Body of pancreas (tissue), 4 donors: Measurements from ENCODE around the gene ZNF804B. TPM values are rescaled to one million over a fixed set of nuclear protein-coding genes. Genes with fewer than 3 reads are reported as not detected.
A peak's percentile ranks its signal among the peaks of the same experiment; 100 is the strongest.

Experiments
- ATAC-seq: fragments of 150-250 bp; one replicate; pipeline ENCODE4 v1.9.1; 2016
- DNase-seq, 4 donors: peaks; one replicate each; pipeline ENCODE4 v3.0.0-alpha.2; 2019
- H3K27ac ChIP-seq, 4 donors: fragments of 200-600 bp; sonication (generic); 1 replicate in 3 of 4; 2 replicates in 1 of 4; pipeline versions ENCODE4 v1.5.1 to v1.6.1; 2016 to 2019; ENCODE audit warnings: mild to moderate bottlenecking in 1 of 4, mixed read lengths in 1 of 4, moderate library complexity in 1 of 4
- H3K27me3 ChIP-seq, 2 donors: fragments of 200-600 bp; sonication (generic); one replicate each; pipeline ENCODE4 v1.6.0; 2016; ENCODE audit warnings: mild to moderate bottlenecking in 1 of 2
- H3K36me3 ChIP-seq, 2 donors: fragments of 200-600 bp; sonication (generic); replicated peaks in 1 of 2; 2 replicates each; pipeline ENCODE4 v1.5.1; 2016; ENCODE audit warnings: low read depth in 2 of 2; ENCODE audit not compliant: insufficient read depth in 1 of 2
- H3K4me1 ChIP-seq: fragments of 200-600 bp; sonication (generic); one replicate; pipeline ENCODE4 v1.6.0; 2016
- H3K4me3 ChIP-seq, 2 donors: fragments of 200-600 bp; sonication (generic); 1 replicate in 1 of 2; 2 replicates in 1 of 2; pipeline ENCODE4 v1.5.1; 2016 to 2019
- H3K9me3 ChIP-seq, 3 donors: fragments of 200-600 bp; sonication (generic); 1 replicate in 2 of 3; 2 replicates in 1 of 3; pipeline ENCODE4 v1.5.1; 2016
- POLR2A ChIP-seq, 3 donors: fragments of 450-650 bp; IDR thresholded peaks; one replicate each; pipeline ENCODE4 v1.6.1; 2016; ENCODE audit warnings: antibody characterized with exemption in 3 of 3, mild to moderate bottlenecking in 2 of 3
- WGBS, 2 donors: methylation state at CpG; one replicate each; pipeline ENCODE4 v1.1.5; 2017; 5-methylcytosine and 5-hydroxymethylcytosine counted together
- intact Hi-C: fragments of 100-400 bp; cut with DNase I; formaldehyde crosslinking; loops from one replicate; pipeline ENCODE4 v1.15.1; 2023
- total RNA-seq, 2 donors: library from RNA; depleted of rRNA; stranded (reverse); fragments of >200 nt; gene quantifications; one replicate each; pipeline ENCODE4 v1.1.0, GENCODE V29; 2016
- TF ChIP-seq, protein P1 (sequence below), 7 experiments: fragments of 450-650 bp in 4 of 7; fragments of 200-600 bp in 3 of 7; sonication (generic) in 3 of 7; IDR thresholded peaks; one replicate each; pipeline ENCODE4 v1.5.1; 2016 to 2019; ENCODE audit warnings: antibody characterized with exemption in 7 of 7

The ZNF804B gene
- total RNA-seq, 2 donors from 2014 or later, result under 0.01 to 4.9 TPM

- Histone ChIP-seq H3K36me3 (no peaks in the 10 kb centered on the region), H3K27ac (no peak overlapping the region), H3K4me3 (no peak overlapping the region), H3K4me1 (no peaks in the 10 kb centered on the region), H3K9me3 (no peaks in the 10 kb centered on the region), H3K27me3 (no peaks in the 10 kb centered on the region)
- intact Hi-C loops, result no loop called here
- TF ChIP-seq, protein P1, sequence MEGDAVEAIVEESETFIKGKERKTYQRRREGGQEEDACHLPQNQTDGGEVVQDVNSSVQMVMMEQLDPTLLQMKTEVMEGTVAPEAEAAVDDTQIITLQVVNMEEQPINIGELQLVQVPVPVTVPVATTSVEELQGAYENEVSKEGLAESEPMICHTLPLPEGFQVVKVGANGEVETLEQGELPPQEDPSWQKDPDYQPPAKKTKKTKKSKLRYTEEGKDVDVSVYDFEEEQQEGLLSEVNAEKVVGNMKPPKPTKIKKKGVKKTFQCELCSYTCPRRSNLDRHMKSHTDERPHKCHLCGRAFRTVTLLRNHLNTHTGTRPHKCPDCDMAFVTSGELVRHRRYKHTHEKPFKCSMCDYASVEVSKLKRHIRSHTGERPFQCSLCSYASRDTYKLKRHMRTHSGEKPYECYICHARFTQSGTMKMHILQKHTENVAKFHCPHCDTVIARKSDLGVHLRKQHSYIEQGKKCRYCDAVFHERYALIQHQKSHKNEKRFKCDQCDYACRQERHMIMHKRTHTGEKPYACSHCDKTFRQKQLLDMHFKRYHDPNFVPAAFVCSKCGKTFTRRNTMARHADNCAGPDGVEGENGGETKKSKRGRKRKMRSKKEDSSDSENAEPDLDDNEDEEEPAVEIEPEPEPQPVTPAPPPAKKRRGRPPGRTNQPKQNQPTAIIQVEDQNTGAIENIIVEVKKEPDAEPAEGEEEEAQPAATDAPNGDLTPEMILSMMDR (IDR thresholded peaks at IDR 0.05), result peak in 6 of 7 experiments; percentile 43 to 49 (median 46)
- no peak for TF ChIP-seq POLR2A (IDR thresholded peaks at IDR 0.05)
- 47 to 57% methylated on average over 2 of the region's 2 CpGs for WGBS, 2 donors
- no peak for ATAC-seq
- DNase-seq, result no peak
Measured at GRCh38 chr7:88789480-88790064, 30.1 kb downstream of the ZNF804B start.

GRCh38 chr7:88791891-88792290, 32.4 kb downstream of the ZNF804B start:
- H3K4me3 ChIP-seq, result no peak overlapping the region
- H3K9me3 ChIP-seq, result no peaks in the 10 kb centered on the region
- no peaks in the 10 kb centered on the region for H3K4me1 ChIP-seq
- H3K36me3 ChIP-seq, result no peaks in the 10 kb centered on the region
- ATAC-seq, result no peak
- 82 to 88% methylated on average over 4 of the region's 4 CpGs for WGBS, 2 donors
- DNase-seq, result no peak
- no peak for TF ChIP-seq POLR2A (IDR thresholded peaks at IDR 0.05)
- TF ChIP-seq, protein P1 (IDR thresholded peaks at IDR 0.05), result no peak
- H3K27ac ChIP-seq, result no peak overlapping the region
- intact Hi-C loops, result no loop called here
- H3K27me3 ChIP-seq, result no peaks in the 10 kb centered on the region

GRCh38 chr7:88792361-88792760, 32.9 kb downstream of the ZNF804B start:
- no peak overlapping the region for H3K4me3 ChIP-seq
- 41 to 48% methylated on average over 3 of the region's 3 CpGs for WGBS, 2 donors
- no peaks in the 10 kb centered on the region for H3K27me3 ChIP-seq
- no peaks in the 10 kb centered on the region for H3K9me3 ChIP-seq
- no peak overlapping the region for H3K27ac ChIP-seq
- H3K36me3 ChIP-seq, result no peaks in the 10 kb centered on the region
- ATAC-seq (no peak), DNase-seq (no peak)
- no peak for TF ChIP-seq POLR2A (IDR thresholded peaks at IDR 0.05)
- TF ChIP-seq, protein P1 (IDR thresholded peaks at IDR 0.05), result no peak
- H3K4me1 ChIP-seq, result no peaks in the 10 kb centered on the region
- intact Hi-C loops, result no loop called here

GRCh38 chr7:88795553-88795952, 36.1 kb downstream of the ZNF804B start, which contains the start of gene TEX47:
TEX47 (minus strand) TSS chr7:88795737; CDS start chr7:88794942, 795 bp downstream.
- TF ChIP-seq, protein P1 (IDR thresholded peaks at IDR 0.05), result no peak
- no peak for TF ChIP-seq POLR2A (IDR thresholded peaks at IDR 0.05)
- intact Hi-C loops, result no loop called here
- Histone ChIP-seq H3K4me3 (no peak within 1 kb of the TSS), H3K9me3 (no peaks in the 10 kb centered on the region), H3K4me1 (no peaks in the 10 kb centered on the region), H3K27me3 (no peaks in the 10 kb centered on the region), H3K36me3 (no peaks in the 10 kb centered on the region), H3K27ac (no peak within 1 kb of the TSS)
- DNase-seq (no peak), ATAC-seq (no peak)
- 79 to 83% methylated on average over 7 of the region's 7 CpGs for WGBS, 2 donors

DNA sequence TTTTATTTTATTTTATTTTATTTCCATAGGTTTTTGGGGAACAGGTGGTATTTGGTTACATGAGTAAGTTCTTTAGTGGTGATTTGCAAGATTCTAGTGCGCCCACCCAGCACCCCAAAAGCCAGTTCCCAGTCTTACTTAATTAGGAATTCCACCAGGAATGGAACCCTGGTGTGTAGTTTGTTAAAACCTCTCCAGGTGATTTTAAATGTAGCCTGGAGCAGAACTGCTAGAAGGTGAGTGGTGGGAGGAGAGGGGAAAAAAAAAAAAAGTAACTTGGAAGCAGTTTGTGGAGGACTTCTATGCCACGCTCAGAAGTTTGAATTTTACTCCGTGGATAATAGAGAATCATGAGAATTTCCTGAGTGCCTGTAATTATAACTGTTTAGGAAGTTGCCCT, 41.5 kb downstream of the ZNF804B start:
- Histone ChIP-seq H3K36me3 (no peaks in the 10 kb centered on the region), H3K4me1 (no peaks in the 10 kb centered on the region), H3K9me3 (no peaks in the 10 kb centered on the region), H3K27me3 (no peaks in the 10 kb centered on the region), H3K4me3 (no peak overlapping the region), H3K27ac (no peak overlapping the region)
- no peak for ATAC-seq
- no peak for DNase-seq
- 75 to 83% methylated on average over 3 of the region's 3 CpGs for WGBS, 2 donors
- intact Hi-C loops, result no loop called here
- TF ChIP-seq POLR2A (IDR thresholded peaks at IDR 0.05), result no peak
- TF ChIP-seq, protein P1 (IDR thresholded peaks at IDR 0.05), result no peak
